C4-2B (cell line): ENCODE results near the gene KIF26B.

Experiments
- CTCF ChIP-seq: fragments of 450-650 bp; conservative IDR thresholded peaks from 2 replicates; pipeline ENCODE4 v1.5.1; 2017; ENCODE audit warnings: mild to moderate bottlenecking
- ZFX ChIP-seq: fragments of 450-650 bp; IDR thresholded peaks from 2 replicates; pipeline ENCODE4 v1.6.1; 2017

- no peak for TF ChIP-seq CTCF
- no peak for TF ChIP-seq ZFX
Observed at GRCh38 chr1:245684166-245684565, 529.4 kb downstream of the KIF26B start.
